ENCODE data around the gene AATF.

The AATF gene

DNA sequence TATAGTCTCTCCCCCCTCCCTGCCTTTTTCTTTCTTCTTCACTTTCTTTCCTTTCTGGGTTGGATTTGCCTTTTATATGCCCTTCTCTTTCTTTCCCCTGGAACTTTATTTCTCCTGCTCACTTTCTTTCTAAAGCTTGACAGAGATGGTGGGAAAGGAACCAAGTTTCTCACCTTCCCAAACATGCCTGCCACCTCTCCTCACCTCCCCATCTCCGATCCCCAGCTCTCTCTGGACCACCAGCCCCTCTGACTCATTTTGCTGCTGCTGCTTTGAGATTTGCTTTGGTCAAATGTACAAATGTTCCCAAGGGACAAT lies 18.2 kb upstream of the AATF start:
- DNase-seq (ENCODE audit: low read depth in 2 of 2): no peak

GRCh38 chr17:36931096-36931696 lies 17.6 kb upstream of the AATF start:
- DNase-seq (ENCODE audit: low read depth in 2 of 2): no peak

DNA sequence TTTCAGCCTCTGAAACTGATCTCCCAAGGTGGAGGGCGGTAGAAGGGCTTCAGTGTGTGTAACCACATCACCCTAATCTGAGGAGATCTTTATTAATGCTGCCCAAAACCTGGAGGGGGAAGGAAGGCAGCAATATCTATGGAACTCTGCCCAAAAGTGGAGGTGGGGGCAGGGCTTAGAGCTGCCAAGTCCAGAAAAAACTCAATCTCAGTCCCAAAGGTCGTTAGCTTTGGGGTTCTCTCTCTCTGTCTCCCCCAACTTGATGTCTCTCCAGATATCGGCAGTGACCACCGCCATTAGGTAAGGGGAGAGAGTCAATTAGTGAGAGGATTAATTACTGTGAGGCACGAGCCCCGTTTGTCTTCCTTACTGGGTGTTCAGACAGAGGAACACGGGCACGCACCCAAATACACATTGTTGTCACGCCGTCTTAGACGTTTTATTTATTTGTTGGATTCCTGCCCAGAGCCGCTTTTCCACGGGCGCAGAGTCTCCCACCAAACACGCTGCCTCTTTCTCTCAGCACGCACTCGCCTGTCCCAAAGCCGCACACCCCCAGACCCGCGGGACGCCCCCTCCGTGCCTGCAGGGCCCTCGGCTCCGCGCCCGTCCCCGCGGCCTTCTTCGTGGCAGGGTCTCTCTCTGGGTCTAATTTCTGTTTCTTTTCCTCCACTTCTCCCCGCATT lies 16.9 kb upstream of the AATF start:
- DNase-seq (ENCODE audit: low read depth in 2 of 2): no peak

- no peak for DNase-seq (ENCODE audit: low read depth in 2 of 2)
These were observed 16.4 kb upstream of the AATF start for GRCh38 chr17:36932383-36932693.

DNA sequence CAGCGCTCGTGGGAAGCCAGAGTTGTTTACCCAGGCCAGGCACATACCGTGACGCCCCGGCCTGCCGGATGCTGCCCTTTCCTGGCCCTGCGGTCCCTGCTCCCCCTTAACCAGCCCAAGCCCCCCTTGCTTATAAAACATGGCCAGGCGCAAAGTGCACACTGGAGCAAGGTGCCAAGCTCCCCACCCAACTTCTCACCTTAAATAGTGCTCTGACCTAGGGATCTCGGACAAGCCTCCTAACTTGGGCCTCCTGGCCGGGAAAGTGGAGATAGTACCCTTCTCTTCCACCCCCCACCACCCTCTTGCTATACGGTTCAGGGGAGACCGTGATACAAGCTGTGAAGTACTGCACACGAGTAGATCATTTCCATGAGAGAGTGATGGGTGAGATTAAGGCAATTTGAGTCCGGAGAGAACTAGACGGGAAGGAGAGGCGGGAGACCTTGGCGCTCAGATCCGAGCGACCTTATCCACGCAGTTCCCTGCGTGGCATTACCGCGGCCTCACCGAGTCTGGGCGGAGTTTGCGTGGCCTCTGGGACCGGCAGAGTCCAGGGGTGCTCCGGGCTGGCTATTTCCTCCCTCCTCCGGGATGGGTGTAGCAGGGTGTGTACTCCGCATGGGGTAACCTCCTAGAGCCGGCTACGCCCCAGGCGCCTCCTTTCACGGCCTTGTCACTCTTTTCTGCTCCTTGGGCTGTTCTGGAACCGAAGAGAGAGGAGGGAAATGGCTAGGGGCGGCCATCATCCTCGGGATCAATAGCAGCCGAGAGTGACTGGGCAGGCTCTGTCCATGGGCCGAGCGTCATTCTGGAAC lies 15.9 kb upstream of the AATF start:
- no peak for DNase-seq (ENCODE audit: low read depth in 2 of 2)

DNA sequence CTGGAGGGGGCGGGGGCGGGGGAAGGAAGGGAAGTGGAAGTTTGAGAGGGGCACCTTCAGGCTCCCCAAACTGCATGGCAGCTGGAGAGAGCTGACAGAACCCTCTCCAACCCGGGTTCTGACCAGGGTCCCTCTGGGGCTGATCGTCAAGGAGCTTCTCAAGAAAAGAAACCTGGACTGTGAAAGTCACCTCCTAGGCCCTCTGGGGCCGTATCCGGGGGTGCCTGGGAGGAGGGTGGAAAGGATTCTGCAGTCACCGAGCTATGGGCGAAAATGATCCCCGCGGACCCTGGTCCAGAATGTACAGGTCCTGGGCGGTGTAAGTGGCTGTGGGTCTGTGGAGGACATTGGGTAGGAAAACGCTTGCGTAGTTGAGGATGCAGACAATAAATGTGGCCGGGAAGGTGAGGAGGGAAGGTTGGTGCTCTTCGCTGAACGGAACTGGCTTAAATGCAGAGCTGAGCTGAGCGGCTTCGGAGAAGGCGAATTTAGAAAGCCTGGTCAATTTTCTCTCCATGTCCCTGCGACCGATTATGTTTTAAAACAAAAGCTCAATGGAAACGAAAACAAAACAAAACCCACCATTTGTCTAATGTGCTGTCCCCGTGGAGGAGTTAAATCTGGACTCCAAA lies 15.1 kb upstream of the AATF start:
- no peak for DNase-seq (ENCODE audit: low read depth in 2 of 2)

- no peak for DNase-seq (ENCODE audit: low read depth in 2 of 2)
These were observed 14.5 kb upstream of the AATF start for GRCh38 chr17:36934144-36934691.

- no peak for DNase-seq (ENCODE audit: low read depth in 2 of 2)
These were observed 13.8 kb upstream of the AATF start for GRCh38 chr17:36934692-36935630.

- no peak for DNase-seq (ENCODE audit: low read depth in 2 of 2)
These were observed 12.9 kb upstream of the AATF start for GRCh38 chr17:36935671-36936454.

DNA sequence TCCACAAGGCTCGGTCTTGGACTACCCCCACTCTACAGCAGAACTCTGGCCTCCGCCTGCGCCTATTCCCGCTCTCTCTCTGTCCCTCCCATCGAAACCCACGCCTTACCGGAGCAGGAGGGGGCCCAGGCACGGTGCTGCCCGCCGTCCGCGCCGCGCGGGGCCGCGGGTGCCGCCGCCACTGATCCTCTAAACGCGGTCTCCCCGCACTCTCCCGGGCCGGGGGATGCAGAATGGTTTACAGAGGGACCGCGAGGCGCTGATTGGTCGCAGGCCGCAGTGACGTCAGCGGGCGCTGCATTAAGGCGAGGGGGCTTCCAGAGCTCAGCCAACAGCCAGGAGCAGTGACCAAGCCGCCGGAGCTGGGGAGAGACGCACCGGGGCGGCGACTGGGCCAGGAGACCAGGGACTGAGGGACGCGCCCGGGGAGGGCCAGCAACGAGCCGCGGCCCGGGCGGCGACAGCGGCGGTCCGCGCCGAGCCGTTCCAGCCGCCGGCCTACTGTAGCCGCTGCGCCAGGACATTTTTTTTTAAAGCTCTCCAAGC lies 12.2 kb upstream of the AATF start:
- no peak for DNase-seq (ENCODE audit: low read depth in 2 of 2)

DNA sequence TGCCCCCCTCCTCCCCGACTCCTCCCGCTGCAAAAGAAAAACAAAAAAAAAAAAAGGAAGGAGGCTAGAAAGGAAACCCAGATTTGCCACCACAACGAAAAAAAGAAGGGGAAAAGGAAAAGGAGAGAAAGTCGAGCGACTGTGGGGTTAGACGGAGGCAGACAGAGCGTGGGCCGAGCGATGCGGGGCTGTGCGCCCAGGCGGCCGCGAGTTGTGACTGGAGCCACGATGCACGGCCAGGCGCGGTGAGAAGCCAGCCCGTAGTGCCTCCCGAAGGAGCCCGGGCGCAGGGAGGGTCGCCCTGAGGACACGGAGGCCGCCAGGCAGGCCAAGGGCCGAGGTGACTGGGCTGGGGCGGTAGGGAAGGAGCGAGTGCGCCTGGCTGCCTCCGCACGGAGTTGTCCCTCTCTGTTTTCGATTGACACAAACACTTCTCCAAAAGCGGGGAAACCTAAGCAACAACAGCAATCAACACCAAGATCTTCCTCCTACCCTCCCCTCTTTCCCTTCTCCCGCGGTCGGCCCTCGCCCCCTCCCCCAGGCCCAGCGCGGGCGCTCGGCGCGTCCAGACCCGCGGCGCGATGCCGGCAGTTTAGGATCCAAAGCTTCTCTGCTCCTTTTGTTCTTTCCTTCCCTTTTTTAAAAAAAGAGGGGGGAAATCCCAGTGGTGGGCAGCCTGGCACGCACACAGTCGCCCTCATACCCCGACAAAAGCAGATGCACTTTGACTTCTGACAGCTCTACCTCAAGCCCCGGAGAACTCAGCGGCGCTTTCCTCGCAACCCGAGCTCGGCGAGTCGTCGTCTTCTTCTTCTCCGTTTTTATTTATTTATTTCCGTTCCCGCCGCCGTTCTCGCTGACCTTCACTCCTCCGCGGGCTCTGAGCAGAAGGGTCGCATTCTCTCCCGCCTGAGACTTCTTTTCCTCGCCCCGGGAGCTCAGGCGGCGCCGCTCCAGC lies 11.5 kb upstream of the AATF start, which contains the start of gene LHX1:
Gene LHX1, plus strand, starts transcription at position 475 of the 958 bp plus-strand sequence. CDS start 723 bp downstream, outside the sequence.
- DNase-seq (ENCODE audit: low read depth in 2 of 2): no peak

DNA sequence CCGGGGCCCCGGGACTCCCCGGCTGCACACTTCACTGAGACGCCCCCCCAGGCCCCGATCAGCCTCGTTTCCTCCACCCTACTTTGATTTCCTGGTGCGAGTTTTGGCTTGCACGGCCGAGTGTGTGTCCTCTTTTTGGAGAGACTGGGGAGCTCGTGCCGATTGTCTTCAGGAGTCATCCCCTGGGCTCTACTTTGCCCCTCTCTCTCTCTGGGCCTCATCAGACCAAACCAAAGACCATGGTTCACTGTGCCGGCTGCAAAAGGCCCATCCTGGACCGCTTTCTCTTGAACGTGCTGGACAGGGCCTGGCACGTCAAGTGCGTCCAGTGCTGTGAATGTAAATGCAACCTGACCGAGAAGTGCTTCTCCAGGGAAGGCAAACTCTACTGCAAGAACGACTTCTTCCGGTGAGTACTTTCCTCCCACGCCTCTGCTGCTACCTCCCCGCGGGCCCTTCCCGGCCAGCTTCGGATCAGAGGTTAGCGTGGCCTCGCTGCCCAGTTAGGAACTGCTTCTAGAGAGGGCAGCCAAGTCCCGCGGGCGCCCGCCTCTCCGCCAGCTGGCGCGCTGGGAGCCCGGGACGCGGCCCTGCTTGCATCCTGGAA lies 10.7 kb upstream of the AATF start:
- DNase-seq (ENCODE audit: low read depth in 2 of 2): no peak

- DNase-seq (ENCODE audit: low read depth in 2 of 2): no peak
These were observed 10.1 kb upstream of the AATF start for GRCh38 chr17:36938566-36939051.

GRCh38 chr17:36939052-36939801 lies 9.5 kb upstream of the AATF start:
- no peak for DNase-seq (ENCODE audit: low read depth in 2 of 2)

DNA sequence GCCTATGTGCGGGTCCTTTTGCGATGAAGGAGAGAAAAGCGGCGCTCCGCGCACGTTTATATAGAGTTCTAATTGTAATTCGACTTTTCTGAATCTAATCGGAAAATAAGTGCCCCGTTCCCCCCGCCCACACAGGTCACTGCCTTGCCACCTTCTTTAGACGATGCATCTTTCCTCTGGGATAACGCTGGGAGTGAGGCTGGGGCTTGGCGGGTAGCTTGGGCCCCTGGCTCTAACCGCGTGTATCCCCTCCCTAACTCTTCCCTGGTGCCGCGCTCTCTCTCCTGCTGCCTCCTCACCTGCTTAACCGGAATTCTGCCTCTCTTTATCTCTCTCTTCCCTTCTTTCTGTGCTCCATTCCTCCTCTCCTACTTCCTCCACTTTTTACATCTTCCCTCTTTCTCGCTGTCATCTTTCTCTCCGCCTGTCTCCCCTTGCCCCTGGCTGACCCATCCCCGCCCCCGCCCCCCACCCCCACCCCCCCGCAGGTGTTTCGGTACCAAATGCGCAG lies 8.9 kb upstream of the AATF start:
- no peak for DNase-seq (ENCODE audit: low read depth in 2 of 2)

DNA sequence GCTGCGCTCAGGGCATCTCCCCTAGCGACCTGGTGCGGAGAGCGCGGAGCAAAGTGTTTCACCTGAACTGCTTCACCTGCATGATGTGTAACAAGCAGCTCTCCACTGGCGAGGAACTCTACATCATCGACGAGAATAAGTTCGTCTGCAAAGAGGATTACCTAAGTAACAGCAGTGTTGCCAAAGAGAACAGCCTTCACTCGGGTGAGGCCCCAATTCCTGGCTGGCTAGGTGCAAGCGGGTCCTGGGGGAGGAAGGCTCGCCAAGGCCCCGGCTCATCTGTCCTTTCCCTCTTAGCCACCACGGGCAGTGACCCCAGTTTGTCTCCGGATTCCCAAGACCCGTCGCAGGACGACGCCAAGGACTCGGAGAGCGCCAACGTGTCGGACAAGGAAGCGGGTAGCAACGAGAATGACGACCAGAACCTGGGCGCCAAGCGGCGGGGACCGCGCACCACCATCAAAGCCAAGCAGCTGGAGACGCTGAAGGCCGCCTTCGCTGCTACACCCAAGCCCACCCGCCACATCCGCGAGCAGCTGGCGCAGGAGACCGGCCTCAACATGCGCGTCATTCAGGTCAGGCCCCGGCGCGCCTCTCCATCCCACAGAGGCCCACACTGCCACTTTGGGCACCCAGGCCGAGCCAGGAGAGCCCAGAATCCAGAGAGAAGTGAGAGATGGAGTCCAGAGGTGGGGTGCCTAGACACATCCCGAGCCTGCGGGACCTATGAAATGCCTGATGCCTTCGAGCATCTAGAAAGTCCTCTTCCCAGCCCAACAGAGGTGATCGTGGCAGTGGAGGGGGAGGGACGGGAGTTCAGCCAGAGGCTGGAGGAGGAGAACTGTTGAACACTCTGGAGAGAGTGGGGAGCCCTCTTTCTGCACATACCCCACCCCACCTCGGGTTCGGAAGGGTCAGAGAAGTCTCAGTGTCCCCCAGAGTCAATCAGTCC lies 8.2 kb upstream of the AATF start:
- DNase-seq (ENCODE audit: low read depth in 2 of 2): no peak
